SK-N-SH (cell line): ENCODE measurements around the gene DEGS1. TPM values are rescaled to one million over a fixed set of nuclear protein-coding genes. Genes with fewer than 3 reads are reported as not detected.

ENCODE experiments used
- CTCF ChIA-PET: fragments of 300-600, 350-600 bp; formaldehyde crosslinking; extraction: SDS; loops from one replicate; lab custom pipeline; 2021; lab: Yijun Ruan, JAX
- POLR2A ChIA-PET: fragments of 350-600 bp; sonication (Branson Sonifier 250); formaldehyde crosslinking; extraction: SDS; loops from one replicate; lab custom pipeline; 2020; ENCODE audit warnings: antibody characterized with exemption, inconsistent platforms; lab: Yijun Ruan, JAX
- DNase-seq: peaks from one replicate; pipeline ENCODE4 v3.0.0; 2012
- H2AFZ ChIP-seq: fragments of 200-600 bp; sonication (generic); 2 replicates; pipeline ENCODE4 v1.8.1; 2016; ENCODE audit warnings: antibody characterized with exemption, mild to moderate bottlenecking, low read depth
- H3F3A ChIP-seq: fragments of 200-600 bp; sonication (generic); replicated peaks from 2 replicates; pipeline ENCODE3; 2016; ENCODE audit warnings: antibody characterized with exemption, mild to moderate bottlenecking; ENCODE audit not compliant: insufficient read depth
- H3K27ac ChIP-seq, 2 experiments: fragments of 200-500 bp in 1 of 2; fragments of 200-600 bp in 1 of 2; sonication (Bioruptor generic) in 1 of 2; sonication (generic), shearing (Covaris generic) in 1 of 2; 2 replicates each; pipeline versions ENCODE4 v1.5.1 to v1.6.1; 2014 to 2016; ENCODE audit warnings: low read depth in 2 of 2, inconsistent platforms in 1 of 2, low read length in 1 of 2, mild to moderate bottlenecking in 1 of 2, mixed read lengths in 1 of 2
- H3K27me3 ChIP-seq: fragments of 200-600 bp; sonication (generic), shearing (Covaris generic); 2 replicates; pipeline ENCODE4 v1.6.1; 2016; ENCODE audit warnings: mixed run types; ENCODE audit not compliant: insufficient read depth
- H3K36me3 ChIP-seq, 2 experiments: fragments of 200-500 bp in 1 of 2; fragments of 200-600 bp in 1 of 2; sonication (Bioruptor generic) in 1 of 2; sonication (generic) in 1 of 2; replicated peaks in 1 of 2; 2 replicates each; pipeline versions ENCODE3 to v1.5.1; 2014 to 2016; ENCODE audit warnings: low read length in 1 of 2, mild to moderate bottlenecking in 1 of 2; ENCODE audit not compliant: insufficient read depth in 2 of 2, control insufficient read depth in 1 of 2
- H3K4me1 ChIP-seq, 2 experiments: fragments of 200-500 bp in 1 of 2; fragments of 200-600 bp in 1 of 2; sonication (Bioruptor generic) in 1 of 2; sonication (generic), shearing (Covaris generic) in 1 of 2; 2 replicates each; pipeline versions ENCODE4 v1.5.1 to v1.6.1; 2014 to 2016; ENCODE audit warnings: low read depth in 1 of 2, low read length in 1 of 2, mixed run types in 1 of 2; ENCODE audit not compliant: insufficient read depth in 2 of 2, control insufficient read depth in 1 of 2
- H3K4me2 ChIP-seq: fragments of 200-600 bp; sonication (generic), shearing (Covaris generic); 2 replicates; pipeline ENCODE4 v1.6.1; 2017; ENCODE audit warnings: mixed run types
- H3K4me3 ChIP-seq, 2 experiments: fragments of 200-500 bp in 1 of 2; fragments of 200-600 bp in 1 of 2; sonication (Bioruptor generic) in 1 of 2; sonication (generic), shearing (Covaris generic) in 1 of 2; 2 replicates each; pipeline versions ENCODE4 v1.5.1 to v1.8.1; 2014 to 2016; ENCODE audit warnings: low read depth in 2 of 2, inconsistent platforms in 1 of 2, low read length in 1 of 2, mild to moderate bottlenecking in 1 of 2, mixed read lengths in 1 of 2, moderate library complexity in 1 of 2
- H3K79me2 ChIP-seq: fragments of 200-600 bp; sonication (generic); 2 replicates; pipeline ENCODE4 v1.8.1; 2017; ENCODE audit warnings: mild to moderate bottlenecking; ENCODE audit not compliant: insufficient read depth
- H3K9ac ChIP-seq: fragments of 200-600 bp; sonication (generic); 2 replicates; pipeline ENCODE4 v1.6.1; 2017; ENCODE audit warnings: mixed run types
- H3K9me2 ChIP-seq: fragments of 200-600 bp; sonication (generic); 2 replicates; pipeline ENCODE4 v1.6.1; 2017; ENCODE audit warnings: mixed run types
- H3K9me3 ChIP-seq: fragments of 200-600 bp; sonication (generic); 2 replicates; pipeline ENCODE4 v1.6.1; 2017; ENCODE audit warnings: mixed run types, mild to moderate bottlenecking, moderate library complexity
- H4K20me1 ChIP-seq: fragments of 200-600 bp; sonication (generic); 2 replicates; pipeline ENCODE4 v1.6.1; 2017; ENCODE audit warnings: mild to moderate bottlenecking, mixed run types; ENCODE audit not compliant: insufficient read depth
- ELF1 ChIP-seq: IDR thresholded peaks from 2 replicates; pipeline ENCODE4 v1.4.0; 2012
- EP300 ChIP-seq, 2 experiments: IDR thresholded peaks; 2 replicates each; pipeline versions ENCODE4 v1.4.0 to v1.6.1; 2012; ENCODE audit warnings: borderline replicate concordance in 1 of 2, low read depth in 1 of 2, low read length in 1 of 2
- FOSL2 ChIP-seq: IDR thresholded peaks from 2 replicates; pipeline ENCODE4 v1.4.0; 2012; ENCODE audit warnings: low read depth, mild to moderate bottlenecking, moderate library complexity, borderline replicate concordance
- GABPA ChIP-seq: IDR thresholded peaks from 2 replicates; pipeline ENCODE4 v1.4.0; 2012; ENCODE audit warnings: low read depth, mild to moderate bottlenecking
- GATA2 ChIP-seq: sonication (generic); formaldehyde crosslinking; IDR thresholded peaks from 2 replicates; pipeline ENCODE4 v1.5.0; 2020; ENCODE audit warnings: mild to moderate bottlenecking, missing genetic modification reagents
- IRF3 ChIP-seq: fragments of 150-350 bp; IDR thresholded peaks from 2 replicates; pipeline ENCODE4 v1.6.1; 2016; ENCODE audit warnings: mild to moderate bottlenecking, low read depth, low read length
- JUND ChIP-seq: IDR thresholded peaks from 2 replicates; pipeline ENCODE4 v1.4.0; 2012
- MAX ChIP-seq: IDR thresholded peaks from 2 replicates; pipeline ENCODE4 v1.4.0; 2012; ENCODE audit warnings: low read depth
- MEF2A ChIP-seq: IDR thresholded peaks from 2 replicates; pipeline ENCODE4 v1.4.0; 2012; ENCODE audit warnings: low read depth, borderline replicate concordance
- NRF1 ChIP-seq: IDR thresholded peaks from 2 replicates; pipeline ENCODE4 v1.6.1; 2012; ENCODE audit warnings: low read depth, mild to moderate bottlenecking, low read length
- RAD21 ChIP-seq: IDR thresholded peaks from 2 replicates; pipeline ENCODE4 v1.6.1; 2012; ENCODE audit warnings: mild to moderate bottlenecking, low read length
- REST ChIP-seq: IDR thresholded peaks from 2 replicates; pipeline ENCODE4 v1.6.1; 2012; ENCODE audit warnings: mild to moderate bottlenecking, low read depth, low read length, moderate library complexity
- RXRA ChIP-seq: IDR thresholded peaks from 2 replicates; pipeline ENCODE4 v1.4.0; 2012; ENCODE audit warnings: low read depth, mild to moderate bottlenecking, borderline replicate concordance
- TEAD4 ChIP-seq: IDR thresholded peaks from 2 replicates; pipeline ENCODE4 v1.4.0; 2012; ENCODE audit warnings: mild to moderate bottlenecking, borderline replicate concordance; ENCODE audit not compliant: insufficient read depth
- USF1 ChIP-seq: IDR thresholded peaks from 2 replicates; pipeline ENCODE4 v1.4.0; 2012; ENCODE audit warnings: low read depth, borderline replicate concordance
- ZBTB33 ChIP-seq: IDR thresholded peaks from 2 replicates; pipeline ENCODE4 v1.4.0; 2012; ENCODE audit warnings: low read depth, borderline replicate concordance
- WGBS: methylation state at CpG from one replicate; pipeline ENCODE4 v1.1.6; 2017; ENCODE audit warnings: low lambda C conversion rate; 5-methylcytosine and 5-hydroxymethylcytosine counted together
- polyA plus RNA-seq, 3 experiments: library from polyadenylated mRNA; depleted of rRNA; stranded (reverse); fragments of >200 nt; gene quantifications; 2 replicates each; pipeline ENCODE4 v1.2.3, GENCODE V29; 2012
- TF ChIP-seq, protein P1 (sequence below): IDR thresholded peaks from 2 replicates; pipeline ENCODE4; 2012
- TF ChIP-seq, protein P2 (sequence below): fragments of 200-600 bp; sonication (generic); IDR thresholded peaks from 2 replicates; pipeline ENCODE4 v1.6.1; 2017; ENCODE audit warnings: antibody characterized with exemption, mild to moderate bottlenecking, moderate library complexity

Gene DEGS1
- polyA plus RNA-seq, 1 of the 3 experiments (the other 2 are of a cell fraction) = 62.3 TPM

- no peak overlapping the region for H3K4me2 ChIP-seq
- POLR2A ChIA-PET = no interaction called here
Measured at GRCh38 chr1:224163311-224163710, 19.7 kb upstream of the DEGS1 start.

More at GRCh38 chr1:224163311-224163710, 19.7 kb upstream of the DEGS1 start:
- 93% methylated on average over 2 of the region's 2 CpGs for WGBS
- Histone ChIP-seq H3F3A (peaks cover 11% of the 10 kb centered on the region), H4K20me1 (no peaks in the 10 kb centered on the region), H2AFZ (no peak overlapping the region), H3K4me1 (no peaks in the 10 kb centered on the region; a peak in 1 of 4 replicates), H3K9ac (no peak overlapping the region), H3K36me3 (peaks cover 36 to 38% of the 10 kb centered on the region in 2 experiments), H3K27me3 (no peaks in the 10 kb centered on the region), H3K27ac (no peak overlapping the region), H3K79me2 (no peaks in the 10 kb centered on the region), H3K9me3 (no peaks in the 10 kb centered on the region), H3K9me2 (no peaks in the 10 kb centered on the region), H3K4me3 (no peak overlapping the region)
- CTCF ChIA-PET = interaction anchor here (0.9 to 1.7 kb wide), 2 partner anchors 10 to 11 kb away, joined by 3 to 4 read pairs; no protein-coding TSS in a partner anchor
- no peak for TF ChIP-seq ZBTB33
- TF ChIP-seq GABPA = no peak
- TF ChIP-seq, protein P1, sequence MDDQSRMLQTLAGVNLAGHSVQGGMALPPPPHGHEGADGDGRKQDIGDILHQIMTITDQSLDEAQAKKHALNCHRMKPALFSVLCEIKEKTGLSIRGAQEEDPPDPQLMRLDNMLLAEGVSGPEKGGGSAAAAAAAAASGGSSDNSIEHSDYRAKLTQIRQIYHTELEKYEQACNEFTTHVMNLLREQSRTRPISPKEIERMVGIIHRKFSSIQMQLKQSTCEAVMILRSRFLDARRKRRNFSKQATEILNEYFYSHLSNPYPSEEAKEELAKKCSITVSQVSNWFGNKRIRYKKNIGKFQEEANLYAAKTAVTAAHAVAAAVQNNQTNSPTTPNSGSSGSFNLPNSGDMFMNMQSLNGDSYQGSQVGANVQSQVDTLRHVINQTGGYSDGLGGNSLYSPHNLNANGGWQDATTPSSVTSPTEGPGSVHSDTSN = no peak
- TF ChIP-seq USF1 = no peak
- no peak for TF ChIP-seq MAX
- no peak for TF ChIP-seq GATA2 (CRISPR knock-in tag)
- no peak for TF ChIP-seq TEAD4
- no peak for TF ChIP-seq MEF2A
- no peak for TF ChIP-seq REST
- TF ChIP-seq NRF1 = no peak
- TF ChIP-seq, protein P2, sequence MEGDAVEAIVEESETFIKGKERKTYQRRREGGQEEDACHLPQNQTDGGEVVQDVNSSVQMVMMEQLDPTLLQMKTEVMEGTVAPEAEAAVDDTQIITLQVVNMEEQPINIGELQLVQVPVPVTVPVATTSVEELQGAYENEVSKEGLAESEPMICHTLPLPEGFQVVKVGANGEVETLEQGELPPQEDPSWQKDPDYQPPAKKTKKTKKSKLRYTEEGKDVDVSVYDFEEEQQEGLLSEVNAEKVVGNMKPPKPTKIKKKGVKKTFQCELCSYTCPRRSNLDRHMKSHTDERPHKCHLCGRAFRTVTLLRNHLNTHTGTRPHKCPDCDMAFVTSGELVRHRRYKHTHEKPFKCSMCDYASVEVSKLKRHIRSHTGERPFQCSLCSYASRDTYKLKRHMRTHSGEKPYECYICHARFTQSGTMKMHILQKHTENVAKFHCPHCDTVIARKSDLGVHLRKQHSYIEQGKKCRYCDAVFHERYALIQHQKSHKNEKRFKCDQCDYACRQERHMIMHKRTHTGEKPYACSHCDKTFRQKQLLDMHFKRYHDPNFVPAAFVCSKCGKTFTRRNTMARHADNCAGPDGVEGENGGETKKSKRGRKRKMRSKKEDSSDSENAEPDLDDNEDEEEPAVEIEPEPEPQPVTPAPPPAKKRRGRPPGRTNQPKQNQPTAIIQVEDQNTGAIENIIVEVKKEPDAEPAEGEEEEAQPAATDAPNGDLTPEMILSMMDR = no peak
- TF ChIP-seq FOSL2 = no peak
- TF ChIP-seq RXRA = no peak
- TF ChIP-seq RAD21 = no peak
- TF ChIP-seq EP300 (IDR thresholded peaks at IDR 0.05; ENCODE audit: borderline replicate concordance in 1 of 2, low read depth in 1 of 2, low read length in 1 of 2) = no peak
- no peak for TF ChIP-seq ELF1
- TF ChIP-seq JUND = no peak
- TF ChIP-seq IRF3 = no peak
- no peak for DNase-seq
